HEK293T (cell line): ENCODE data around the gene SLC25A21.
"Not testable (repeated sequence)": the region's sequence is repeated elsewhere in the genome, so short reads cannot be mapped to it uniquely, and the experiment has no call there.

ENCODE experiments used
- CTCF ChIA-PET: fragments of 350-600 bp; formaldehyde crosslinking; extraction: SDS; loops from one replicate; lab custom pipeline; 2021; ENCODE audit warnings: antibody characterized with exemption, inconsistent platforms; lab: Yijun Ruan, JAX
- POLR2A ChIA-PET: fragments of 350-600 bp; formaldehyde crosslinking; extraction: SDS; loops from one replicate; lab custom pipeline; 2020; ENCODE audit warnings: antibody characterized with exemption, inconsistent platforms; lab: Yijun Ruan, JAX
- DNase-seq: peaks from one replicate; pipeline ENCODE4 v3.0.0; 2012; ENCODE audit warnings: mixed read lengths; ENCODE audit errors: extremely low spot score
- ARNT ChIP-seq: fragments of 450-650 bp; IDR thresholded peaks from 2 replicates; pipeline ENCODE4 v1.6.1; 2017; ENCODE audit warnings: mild to moderate bottlenecking
- BHLHE40 ChIP-seq: fragments of 450-650 bp; IDR thresholded peaks from 2 replicates; pipeline ENCODE4 v1.6.1; 2016; ENCODE audit warnings: mild to moderate bottlenecking, moderate library complexity, borderline replicate concordance
- CTBP1 ChIP-seq: fragments of 450-650 bp; IDR thresholded peaks from 2 replicates; pipeline ENCODE4 v1.6.1; 2016; ENCODE audit warnings: borderline replicate concordance
- FOXA1 ChIP-seq: fragments of 450-650 bp; IDR thresholded peaks from 2 replicates; pipeline ENCODE4 v1.6.1; 2016; ENCODE audit warnings: mild to moderate bottlenecking
- FOXK2 ChIP-seq: fragments of 450-650 bp; IDR thresholded peaks from 2 replicates; pipeline ENCODE4 v1.6.1; 2016; ENCODE audit warnings: mild to moderate bottlenecking
- FOXM1 ChIP-seq: fragments of 450-650 bp; IDR thresholded peaks from 2 replicates; pipeline ENCODE4 v1.6.1; 2017; ENCODE audit warnings: mild to moderate bottlenecking, borderline replicate concordance
- HDGF ChIP-seq: fragments of 450-650 bp; IDR thresholded peaks from 2 replicates; pipeline ENCODE4 v1.6.1; 2017; ENCODE audit warnings: antibody characterized with exemption, borderline replicate concordance
- L3MBTL2 ChIP-seq: fragments of 450-650 bp; conservative IDR thresholded peaks from 2 replicates; pipeline ENCODE4 v1.6.1; 2016; ENCODE audit warnings: mild to moderate bottlenecking
- LEF1 ChIP-seq: fragments of 450-650 bp; IDR thresholded peaks from 2 replicates; pipeline ENCODE4 v1.6.1; 2017; ENCODE audit warnings: mild to moderate bottlenecking, borderline replicate concordance
- NFRKB ChIP-seq: fragments of 450-650 bp; IDR thresholded peaks from 2 replicates; pipeline ENCODE4 v1.6.1; 2016; ENCODE audit warnings: mild to moderate bottlenecking, moderate library complexity
- PKNOX1 ChIP-seq: fragments of 450-650 bp; IDR thresholded peaks from 2 replicates; pipeline ENCODE4 v1.6.1; 2016
- SP1 ChIP-seq: fragments of 450-650 bp; IDR thresholded peaks from 2 replicates; pipeline ENCODE4 v1.6.1; 2017
- SUZ12 ChIP-seq: fragments of 450-650 bp; IDR thresholded peaks from 2 replicates; pipeline ENCODE4 v1.6.1; 2016; ENCODE audit warnings: mild to moderate bottlenecking
- TARDBP ChIP-seq: fragments of 450-650 bp; IDR thresholded peaks from 2 replicates; pipeline ENCODE4 v1.6.1; 2016
- ZNF384 ChIP-seq: fragments of 450-650 bp; IDR thresholded peaks from 2 replicates; pipeline ENCODE4 v1.6.1; 2016

Gene SLC25A21

GRCh38 chr14:37172024-37172869 lies at the start of gene SLC25A21:
TSS of gene SLC25A21 (minus strand) at chr14:37172606.
- ChIA-PET CTCF (interaction anchor here (0.6 to 1.0 kb wide), 3 partner anchors 25 to 619 kb away, joined by 3 read pairs; partner anchors contain the start of gene MIPOL1), POLR2A (interaction anchor here (0.6 to 2.0 kb wide), 15 partner anchors 14 to 1931 kb away, joined by 3 to 18 read pairs (median 3); partner anchors contain the start of genes MIPOL1 and SEC23A)
- TF ChIP-seq ZNF384 (no peak), L3MBTL2 (peak; percentile 96), SP1 (no peak), PKNOX1 (no peak), CTBP1 (no peak; the same call in 1 of the 2 replicates), FOXM1 (no peak)
- peak; percentile 85 for DNase-seq

- TF ChIP-seq SUZ12 (no peak), HDGF (no peak), NFRKB (no peak), TARDBP (no peak), ZNF384 (no peak), BHLHE40 (no peak), LEF1 (no peak), FOXA1 (no peak), CTBP1 (no peak), FOXM1 (no peak)
- ChIA-PET POLR2A (interaction anchor here (0.7 kb wide), 1 partner anchor 10 kb away, joined by 5 read pairs; no protein-coding TSS in a partner anchor), CTCF (interaction anchor here (0.6 to 1.8 kb wide), 2 partner anchors 9 to 266 kb away, joined by 5 to 8 read pairs; no protein-coding TSS in a partner anchor)
- DNase-seq, result no peak
These were observed 48.7 kb upstream of the SLC25A21 start for GRCh38 chr14:37221073-37221472.

GRCh38 chr14:37215345-37215744 lies 42.9 kb upstream of the SLC25A21 start:
- ChIA-PET CTCF (no interaction called here), POLR2A (no interaction called here)
- TF ChIP-seq CTBP1 (no peak), ZNF384 (no peak), LEF1 (no peak)
- no peak for DNase-seq

- ChIA-PET CTCF (no interaction called here), POLR2A (no interaction called here)
- TF ChIP-seq L3MBTL2, result no peak
- TF ChIP-seq FOXK2, result no peak
- no peak for TF ChIP-seq BHLHE40
- no peak for DNase-seq
These were observed 40.6 kb upstream of the SLC25A21 start for GRCh38 chr14:37213016-37213415.

GRCh38 chr14:37210448-37210847 lies 38.0 kb upstream of the SLC25A21 start:
- no peak for DNase-seq
- POLR2A ChIA-PET, result interaction anchor here (1.2 kb wide), 1 partner anchor 13 kb away, joined by 4 read pairs; the partner anchor contains the start of gene MIPOL1
- CTCF ChIA-PET, result no interaction called here
- TF ChIP-seq BHLHE40, result no peak
- TF ChIP-seq NFRKB, result no peak
- no peak for TF ChIP-seq SP1
- TF ChIP-seq CTBP1, result no peak
- no peak for TF ChIP-seq FOXK2
- TF ChIP-seq FOXM1, result no peak
- TF ChIP-seq ARNT, result no peak
- TF ChIP-seq LEF1, result no peak
- no peak for TF ChIP-seq FOXA1
- no peak for TF ChIP-seq HDGF
- TF ChIP-seq PKNOX1, result no peak
- no peak for TF ChIP-seq TARDBP

- POLR2A ChIA-PET, result interaction anchor here (0.9 kb wide), 1 partner anchor 12 kb away, joined by 4 read pairs; the partner anchor contains the start of gene MIPOL1
- DNase-seq, CTCF ChIA-PET: not testable (repeated sequence)
These were observed 37.2 kb upstream of the SLC25A21 start for GRCh38 chr14:37209617-37210016.

- POLR2A ChIA-PET, result interaction anchor here (0.7 kb wide), 1 partner anchor 9 kb away, joined by 4 read pairs; no protein-coding TSS in a partner anchor
- CTCF ChIA-PET, DNase-seq: not testable (repeated sequence)
These were observed 33.5 kb upstream of the SLC25A21 start for GRCh38 chr14:37205623-37206605.
